Pancreas (tissue), 10 donors: Measurements from ENCODE around the gene ZNF672. TPM values are rescaled to one million over a fixed set of nuclear protein-coding genes. Genes with fewer than 3 reads are reported as not detected.
"Not testable (repeated sequence)": the region's sequence is repeated elsewhere in the genome, so short reads cannot be mapped to it uniquely, and the experiment has no call there.

Experiments used
- ATAC-seq, 4 donors: fragments of 200-7000 bp; cut with Tn5 transposase; one replicate each; pipeline versions ENCODE4 v1.8.0 to v1.9.1; 2020; ENCODE audit warnings: mild to moderate bottlenecking in 4 of 4, moderate library complexity in 4 of 4
- DNase-seq, 6 donors: peaks; one replicate each; pipeline ENCODE4 v3.0.0-alpha.2; 2020
- FAIRE-seq: peaks from 2 replicates; lab custom pipeline; 2012; peaks lifted over from hg19 to GRCh38; lab: Jason Lieb, UNC
- H3K27ac ChIP-seq, 4 donors: fragments of 200-600 bp; sonication (generic); 1 replicate in 3 of 4; 2 replicates in 1 of 4; pipeline versions ENCODE4 v1.5.0 to v1.8.0; 2020
- H3K27me3 ChIP-seq, 4 donors: fragments of 200-600 bp; one replicate each; pipeline ENCODE4 v1.8.0; 2021
- H3K36me3 ChIP-seq, 3 donors: fragments of 200-600 bp; sonication (generic) in 1 of 3; one replicate each; pipeline versions ENCODE4 v1.5.0 to v1.8.0; 2020 to 2021
- H3K4me1 ChIP-seq, 3 donors: fragments of 200-600 bp; one replicate each; pipeline ENCODE4 v1.8.0; 2021
- H3K4me3 ChIP-seq, 4 donors: fragments of 200-600 bp; sonication (generic) in 2 of 4; one replicate each; pipeline versions ENCODE4 v1.5.0 to v1.8.0; 2020 to 2021
- H3K9me3 ChIP-seq, 4 donors: fragments of 200-600 bp; one replicate each; pipeline ENCODE4 v1.8.0; 2021
- CTCF ChIP-seq, 4 donors: fragments of 200-600 bp; sonication (generic) in 3 of 4; IDR thresholded peaks; one replicate each; pipeline versions ENCODE4 v1.5.0 to v1.8.0; 2021; ENCODE audit warnings: antibody characterized with exemption in 4 of 4
- WGBS, 2 donors: extraction: QIAGEN DNeasy Blood & Tissue Kit; methylation state at CpG; one replicate each; pipeline ENCODE4 v1.1.7; 2013; 5-methylcytosine and 5-hydroxymethylcytosine counted together
- intact Hi-C, 3 donors: fragments of 100-400 bp; cut with DNase I; formaldehyde crosslinking; loops; one replicate each; pipeline versions ENCODE4 v1.11.1 to v1.14.2; 2022
- polyA plus RNA-seq, 2 donors: library from polyadenylated mRNA; stranded (reverse); fragments of 200-250 nt; gene quantifications; one replicate each; pipeline ENCODE4 v1.2.3, GENCODE V29; 2013
- total RNA-seq, 6 donors: library from RNA; stranded (reverse); fragmentation: NEBNext Ultra II Directional in 4 of 6; extraction: Animal tissue kit (Norgen Biotek cat#: 25700) in 4 of 6; gene quantifications; one replicate each; pipeline versions ENCODE4 v1.2.1 to v1.2.4, GENCODE V29; 2021 to 2023
- donor health status: healthy with polysubstance abuse.
- donor health status: DM: no; HTN: no; CAD: no; lungs with moderate emphysema.
- donor health status: DM: no; HTN: no; CAD: no.
- donor health status: control.
- donor health status: control.
- donor health status: Bipolar disorder and iron deficiency.
- donor health status: DM: yes; HTN: yes; CAD: no.
- donor health status: DM: no; HTN: no; CAD: no.
- donor health status: DM: no; HTN: no; CAD: no.
- donor health status: DM: yes; HTN: yes; CAD: no.

Gene ZNF672
- 10 to 100 TPM; 13.0 to 22.6 (median 15.5) TPM for total RNA-seq
- 10 to 100 TPM in 1 of 2 donors, 1 to 10 TPM in 1; 9.7 to 16.0 TPM for polyA plus RNA-seq

- peak; percentile 86 to 94 (median 88) for ATAC-seq
- H3K4me3 ChIP-seq: peak within 1 kb of the TSS; percentile 75 to 99 (median 84)
- H3K27me3 ChIP-seq: no peaks in the 10 kb centered on the region
- TF ChIP-seq CTCF (IDR thresholded peaks at IDR 0.05): no peak
- peak; percentile 96 to 99 (median 99) for DNase-seq
- H3K27ac ChIP-seq: peak within 1 kb of the TSS; percentile 99 to 100 (median 100)
- H3K4me1 ChIP-seq: peaks cover 5 to 17% (median 6%) of the 10 kb centered on the region in 3 donors
- no peak for FAIRE-seq
- WGBS, 2 donors: 0% methylated on average over 42 to 48 of the region's 48 CpGs
- intact Hi-C loops: no loop called here
- H3K36me3 ChIP-seq: no peaks in the 10 kb centered on the region
- H3K9me3 ChIP-seq: no peaks in the 10 kb centered on the region
These were observed at the start of gene ZNF672 for GRCh38 chr1:248837781-248838356. Gene ZNF672, plus strand, starts transcription at chr1:248838224. Its CDS starts 9,051 bp downstream, at chr1:248847275.

- H3K36me3 ChIP-seq: no peaks in the 10 kb centered on the region
- no peak overlapping the region for H3K4me3 ChIP-seq
- H3K9me3 ChIP-seq: no peaks in the 10 kb centered on the region
- no peak for ATAC-seq
- no peak for FAIRE-seq
- H3K27ac ChIP-seq: no peak overlapping the region
- H3K27me3 ChIP-seq: no peaks in the 10 kb centered on the region
- intact Hi-C loops: no loop called here
- H3K4me1 ChIP-seq: no peaks in the 10 kb centered on the region
- DNase-seq: no peak
- WGBS, 2 donors: 75 to 83% methylated on average over 3 of the region's 3 CpGs
- TF ChIP-seq CTCF (IDR thresholded peaks at IDR 0.05): no peak
These were observed 49.7 kb upstream of the ZNF672 start for GRCh38 chr1:248788327-248788726.

- H3K4me3 ChIP-seq, intact Hi-C loops, H3K36me3 ChIP-seq, DNase-seq, H3K27ac ChIP-seq, H3K27me3 ChIP-seq, H3K9me3 ChIP-seq, H3K4me1 ChIP-seq, ATAC-seq, FAIRE-seq: not testable (repeated sequence)
- 71 to 84% methylated on average over 2 of the region's 2 CpGs for WGBS, 2 donors
These were observed 48.7 kb upstream of the ZNF672 start for GRCh38 chr1:248789337-248789736.

GRCh38 chr1:248790456-248790855 is 47.6 kb upstream of the ZNF672 start:
- Histone ChIP-seq H3K36me3 (no peaks in the 10 kb centered on the region), H3K9me3 (no peaks in the 10 kb centered on the region), H3K4me3 (no peak overlapping the region), H3K27me3 (no peaks in the 10 kb centered on the region), H3K4me1 (no peaks in the 10 kb centered on the region), H3K27ac (no peak overlapping the region)
- ATAC-seq: no peak
- no peak for FAIRE-seq
- no peak for DNase-seq
- WGBS, 2 donors: 76 to 83% methylated on average over 5 of the region's 5 CpGs
- TF ChIP-seq CTCF (IDR thresholded peaks at IDR 0.05): no peak
- intact Hi-C loops: no loop called here

- no peak for DNase-seq
- no peaks in the 10 kb centered on the region for H3K36me3 ChIP-seq
- no peaks in the 10 kb centered on the region for H3K9me3 ChIP-seq
- no peaks in the 10 kb centered on the region for H3K27me3 ChIP-seq
- no peak for ATAC-seq
- no peak for TF ChIP-seq CTCF (IDR thresholded peaks at IDR 0.05)
- 70 to 72% methylated on average over 4 of the region's 4 CpGs for WGBS, 2 donors
- H3K4me3 ChIP-seq: no peak overlapping the region
- intact Hi-C loops: no loop called here
- H3K4me1 ChIP-seq: no peaks in the 10 kb centered on the region
- H3K27ac ChIP-seq: no peak overlapping the region
- FAIRE-seq: no peak
These were observed 47.0 kb upstream of the ZNF672 start for GRCh38 chr1:248791010-248791409.
